SU-DHL-6 (cell line): Measurements from ENCODE around the gene ALOX12.

Experiments
- H2AFZ ChIP-seq: fragments of 200-600 bp; sonication (generic); 2 replicates; pipeline ENCODE4 v1.6.1; 2014; ENCODE audit warnings: low read depth, mild to moderate bottlenecking, moderate library complexity, mixed read lengths, antibody characterized with exemption, low read length; ENCODE audit not compliant: severe bottlenecking
- H3F3A ChIP-seq: fragments of 200-600 bp; shearing (Covaris generic); 2 replicates; pipeline ENCODE4 v1.6.0; 2016; ENCODE audit warnings: antibody characterized with exemption, mild to moderate bottlenecking; ENCODE audit not compliant: insufficient read depth
- H3K27ac ChIP-seq: fragments of 200-600 bp; sonication (generic); 2 replicates; pipeline ENCODE4 v1.5.1; 2016; ENCODE audit warnings: low read depth, mild to moderate bottlenecking, low read length, moderate library complexity, mixed read lengths
- H3K27me3 ChIP-seq: fragments of 200-600 bp; sonication (generic), shearing (Covaris generic); 2 replicates; pipeline ENCODE4 v1.6.0; 2014; ENCODE audit warnings: mild to moderate bottlenecking, low read length
- H3K36me3 ChIP-seq: fragments of 200-600 bp; sonication (generic); 2 replicates; pipeline ENCODE4 v1.6.1; 2014; ENCODE audit warnings: mild to moderate bottlenecking, low read length, mixed read lengths
- H3K4me2 ChIP-seq: fragments of 300-600, 200-600 bp; shearing (Covaris generic), sonication (generic); 2 replicates; pipeline ENCODE4 v1.6.0; 2014; ENCODE audit warnings: low read length, low read depth, mild to moderate bottlenecking; ENCODE audit not compliant: poor library complexity, severe bottlenecking
- H3K4me3 ChIP-seq: fragments of 200-600 bp; sonication (generic); 2 replicates; pipeline ENCODE4 v1.5.1; 2014; ENCODE audit warnings: antibody characterized with exemption, low read length, mild to moderate bottlenecking, mixed read lengths; ENCODE audit not compliant: insufficient read depth, poor library complexity, severe bottlenecking
- H3K79me2 ChIP-seq: fragments of 200-600 bp; sonication (generic); 2 replicates; pipeline ENCODE4 v1.6.1; 2014; ENCODE audit warnings: mild to moderate bottlenecking, low read length, moderate library complexity; ENCODE audit not compliant: insufficient read depth
- H3K9ac ChIP-seq: fragments of 200-600 bp; sonication (generic); 2 replicates; pipeline ENCODE4 v1.7.0; 2014; ENCODE audit warnings: mild to moderate bottlenecking, low read length
- H3K9me2 ChIP-seq: fragments of 200-600 bp; sonication (generic); replicated peaks from 2 replicates; pipeline ENCODE4 v1.6.1; 2014; ENCODE audit warnings: low read length; ENCODE audit not compliant: insufficient read depth
- H3K9me3 ChIP-seq: fragments of 200-600 bp; sonication (generic); 2 replicates; pipeline ENCODE4 v1.6.1; 2014; ENCODE audit warnings: low read length, mixed read lengths; ENCODE audit not compliant: insufficient read depth
- H4K20me1 ChIP-seq: fragments of 200-600 bp; sonication (generic); 2 replicates; pipeline ENCODE4 v1.6.1; 2014; ENCODE audit warnings: low read depth, mild to moderate bottlenecking, antibody characterized with exemption, low read length, moderate library complexity, mixed read lengths
- EZH2phosphoT487 ChIP-seq: fragments of 200-600 bp; sonication (generic), shearing (Covaris generic); conservative IDR thresholded peaks from 2 replicates; pipeline ENCODE4 v1.6.1; 2018; ENCODE audit warnings: mild to moderate bottlenecking, antibody characterized with exemption, low read length, moderate library complexity, mixed read lengths
- TF ChIP-seq, protein P1 (sequence below): fragments of 200-600 bp; sonication (generic); IDR thresholded peaks from one replicate; pipeline ENCODE4 v1.5.1; 2017; ENCODE audit warnings: antibody characterized with exemption, mild to moderate bottlenecking, low read length, moderate library complexity; ENCODE audit not compliant: insufficient read depth, poor library complexity, severe bottlenecking

The ALOX12 gene

DNA sequence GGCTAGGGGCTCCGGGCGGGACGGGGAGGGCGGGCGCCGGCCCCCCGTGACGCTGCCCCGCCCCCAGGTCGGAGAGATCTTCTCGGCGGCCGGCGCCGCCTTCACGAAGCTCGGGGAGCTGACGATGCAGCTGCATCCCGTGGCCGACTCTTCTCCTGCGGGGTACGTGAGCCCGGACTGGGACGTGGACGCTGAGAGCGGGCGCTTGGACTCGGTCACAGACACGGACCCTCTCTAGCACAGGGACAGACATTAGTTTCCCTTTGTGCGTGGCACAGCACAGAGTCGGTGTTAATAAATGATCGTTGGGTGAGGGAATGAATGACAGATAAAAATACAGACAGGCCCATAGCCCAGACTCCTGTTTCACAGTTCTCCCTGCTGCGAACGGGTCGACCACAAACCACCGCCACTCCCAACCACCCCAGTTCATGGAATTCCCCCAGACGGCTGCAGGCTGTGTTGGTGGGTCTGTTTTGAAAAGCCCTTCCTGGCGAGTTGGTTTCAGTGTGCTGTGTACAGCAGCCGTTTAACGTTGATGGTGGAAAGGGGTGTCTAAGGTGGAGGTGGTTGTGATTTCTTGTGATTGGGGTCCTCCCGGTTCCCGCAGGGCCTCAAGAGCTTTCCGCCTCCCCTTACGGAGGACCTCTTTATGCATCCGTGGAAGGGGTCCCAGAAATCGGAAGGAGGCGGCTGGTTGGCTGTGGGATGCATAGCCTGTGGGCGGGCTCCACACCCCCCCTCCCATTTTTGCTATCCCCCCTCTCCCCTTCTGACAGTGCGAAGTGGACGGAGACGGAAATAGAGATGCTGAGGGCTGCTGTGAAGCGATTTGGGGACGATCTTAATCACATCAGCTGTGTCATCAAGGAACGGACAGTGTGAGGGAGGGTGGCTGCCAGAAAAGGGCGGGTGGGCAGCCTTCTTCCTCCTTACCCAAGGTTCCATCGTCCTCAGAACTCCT lies 19.4 kb downstream of the ALOX12 start:
- H3K9me2 ChIP-seq, result no peaks in the 10 kb centered on the region
- peak overlapping the region; percentile 63 for H3K4me3 ChIP-seq
- H3K36me3 ChIP-seq, result no peaks in the 10 kb centered on the region
- no peaks in the 10 kb centered on the region for H3K27me3 ChIP-seq
- H3K27ac ChIP-seq, result peak overlapping the region; percentile 93
- H3F3A ChIP-seq, result peaks cover 21% of the 10 kb centered on the region
- H2AFZ ChIP-seq, result peak overlapping the region; percentile 10
- H4K20me1 ChIP-seq, result no peaks in the 10 kb centered on the region
- no peaks in the 10 kb centered on the region for H3K9me3 ChIP-seq
- H3K9ac ChIP-seq, result peak overlapping the region; percentile 89
- peaks cover 32% of the 10 kb centered on the region for H3K79me2 ChIP-seq
- TF ChIP-seq, protein P1, sequence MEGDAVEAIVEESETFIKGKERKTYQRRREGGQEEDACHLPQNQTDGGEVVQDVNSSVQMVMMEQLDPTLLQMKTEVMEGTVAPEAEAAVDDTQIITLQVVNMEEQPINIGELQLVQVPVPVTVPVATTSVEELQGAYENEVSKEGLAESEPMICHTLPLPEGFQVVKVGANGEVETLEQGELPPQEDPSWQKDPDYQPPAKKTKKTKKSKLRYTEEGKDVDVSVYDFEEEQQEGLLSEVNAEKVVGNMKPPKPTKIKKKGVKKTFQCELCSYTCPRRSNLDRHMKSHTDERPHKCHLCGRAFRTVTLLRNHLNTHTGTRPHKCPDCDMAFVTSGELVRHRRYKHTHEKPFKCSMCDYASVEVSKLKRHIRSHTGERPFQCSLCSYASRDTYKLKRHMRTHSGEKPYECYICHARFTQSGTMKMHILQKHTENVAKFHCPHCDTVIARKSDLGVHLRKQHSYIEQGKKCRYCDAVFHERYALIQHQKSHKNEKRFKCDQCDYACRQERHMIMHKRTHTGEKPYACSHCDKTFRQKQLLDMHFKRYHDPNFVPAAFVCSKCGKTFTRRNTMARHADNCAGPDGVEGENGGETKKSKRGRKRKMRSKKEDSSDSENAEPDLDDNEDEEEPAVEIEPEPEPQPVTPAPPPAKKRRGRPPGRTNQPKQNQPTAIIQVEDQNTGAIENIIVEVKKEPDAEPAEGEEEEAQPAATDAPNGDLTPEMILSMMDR, result no peak
- TF ChIP-seq EZH2phosphoT487, result no peak
- peak overlapping the region; percentile 61 for H3K4me2 ChIP-seq

GRCh38 chr17:7016418-7016817 lies 20.6 kb downstream of the ALOX12 start:
- H4K20me1 ChIP-seq, result no peaks in the 10 kb centered on the region
- H3K27me3 ChIP-seq, result no peaks in the 10 kb centered on the region
- H3K36me3 ChIP-seq, result no peaks in the 10 kb centered on the region
- peaks cover 21% of the 10 kb centered on the region for H3F3A ChIP-seq
- no peaks in the 10 kb centered on the region for H3K9me2 ChIP-seq
- no peaks in the 10 kb centered on the region for H3K9me3 ChIP-seq
- no peak overlapping the region for H3K9ac ChIP-seq
- H3K27ac ChIP-seq, result no peak overlapping the region
- no peak overlapping the region for H3K4me3 ChIP-seq
- peaks cover 21% of the 10 kb centered on the region for H3K79me2 ChIP-seq
- no peak overlapping the region for H2AFZ ChIP-seq
- TF ChIP-seq EZH2phosphoT487, result no peak
- TF ChIP-seq, protein P1, result no peak
- H3K4me2 ChIP-seq, result no peak overlapping the region

- H3K9ac ChIP-seq, result no peak overlapping the region
- H3K9me3 ChIP-seq, result no peaks in the 10 kb centered on the region
- TF ChIP-seq, protein P1, result no peak
- no peak for TF ChIP-seq EZH2phosphoT487
- H3K79me2 ChIP-seq, result peaks cover 14% of the 10 kb centered on the region
- no peak overlapping the region for H2AFZ ChIP-seq
- H3K4me2 ChIP-seq, result no peak overlapping the region
- H4K20me1 ChIP-seq, result no peaks in the 10 kb centered on the region
- no peaks in the 10 kb centered on the region for H3K9me2 ChIP-seq
- no peak overlapping the region for H3K27ac ChIP-seq
- H3K36me3 ChIP-seq, result no peaks in the 10 kb centered on the region
- no peak overlapping the region for H3K4me3 ChIP-seq
- H3F3A ChIP-seq, result peaks cover 21% of the 10 kb centered on the region
- no peaks in the 10 kb centered on the region for H3K27me3 ChIP-seq
Measured at GRCh38 chr17:7016886-7017826, 21.3 kb downstream of the ALOX12 start.
